Subcutaneous adipose tissue (tissue), 4 donors: ENCODE data around the gene KLHL14. TPM values are rescaled to one million over a fixed set of nuclear protein-coding genes. Genes with fewer than 3 reads are reported as not detected.

Source experiments
- total RNA-seq, 4 donors: library from RNA; depleted of rRNA; stranded (reverse); fragments of >200 nt; gene quantifications; one replicate each; pipeline ENCODE4 v1.1.0, GENCODE V29; 2016
- TF ChIP-seq, protein P1 (sequence below): fragments of 450-650 bp; IDR thresholded peaks from one replicate; pipeline ENCODE4 v1.5.1; 2016; ENCODE audit warnings: low read depth, mild to moderate bottlenecking, control low read depth, antibody characterized with exemption, moderate library complexity

The KLHL14 gene
- total RNA-seq, 4 donors from 2014 or later = 0.16 to 0.38 (median 0.22) TPM; not detected in 1

- TF ChIP-seq, protein P1, sequence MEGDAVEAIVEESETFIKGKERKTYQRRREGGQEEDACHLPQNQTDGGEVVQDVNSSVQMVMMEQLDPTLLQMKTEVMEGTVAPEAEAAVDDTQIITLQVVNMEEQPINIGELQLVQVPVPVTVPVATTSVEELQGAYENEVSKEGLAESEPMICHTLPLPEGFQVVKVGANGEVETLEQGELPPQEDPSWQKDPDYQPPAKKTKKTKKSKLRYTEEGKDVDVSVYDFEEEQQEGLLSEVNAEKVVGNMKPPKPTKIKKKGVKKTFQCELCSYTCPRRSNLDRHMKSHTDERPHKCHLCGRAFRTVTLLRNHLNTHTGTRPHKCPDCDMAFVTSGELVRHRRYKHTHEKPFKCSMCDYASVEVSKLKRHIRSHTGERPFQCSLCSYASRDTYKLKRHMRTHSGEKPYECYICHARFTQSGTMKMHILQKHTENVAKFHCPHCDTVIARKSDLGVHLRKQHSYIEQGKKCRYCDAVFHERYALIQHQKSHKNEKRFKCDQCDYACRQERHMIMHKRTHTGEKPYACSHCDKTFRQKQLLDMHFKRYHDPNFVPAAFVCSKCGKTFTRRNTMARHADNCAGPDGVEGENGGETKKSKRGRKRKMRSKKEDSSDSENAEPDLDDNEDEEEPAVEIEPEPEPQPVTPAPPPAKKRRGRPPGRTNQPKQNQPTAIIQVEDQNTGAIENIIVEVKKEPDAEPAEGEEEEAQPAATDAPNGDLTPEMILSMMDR = no peak
Observed at GRCh38 chr18:32804134-32804888, 31.5 kb upstream of the KLHL14 start.

DNA sequence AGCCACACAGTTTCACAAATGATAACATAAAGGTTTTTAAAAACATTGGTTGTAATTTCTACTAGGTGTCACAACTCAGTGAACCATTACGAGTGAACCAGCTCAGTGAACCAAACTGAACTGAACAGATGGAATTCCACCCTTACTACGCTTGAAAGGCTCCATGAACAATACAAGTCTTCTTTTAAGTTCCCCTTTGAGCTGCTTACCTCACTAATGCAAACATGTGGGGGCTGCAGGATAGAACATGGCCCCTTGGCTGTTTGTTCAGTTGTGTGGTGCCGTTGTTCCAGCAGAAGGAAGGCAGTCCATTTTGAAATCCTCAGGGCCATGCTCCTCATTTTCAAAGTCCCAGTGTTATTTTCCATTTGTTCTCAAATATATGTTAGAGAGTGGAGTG is 30.7 kb upstream of the KLHL14 start:
- TF ChIP-seq, protein P1 = no peak

- TF ChIP-seq, protein P1 = no peak
Observed at GRCh38 chr18:32802591-32803451, 30.0 kb upstream of the KLHL14 start.

DNA sequence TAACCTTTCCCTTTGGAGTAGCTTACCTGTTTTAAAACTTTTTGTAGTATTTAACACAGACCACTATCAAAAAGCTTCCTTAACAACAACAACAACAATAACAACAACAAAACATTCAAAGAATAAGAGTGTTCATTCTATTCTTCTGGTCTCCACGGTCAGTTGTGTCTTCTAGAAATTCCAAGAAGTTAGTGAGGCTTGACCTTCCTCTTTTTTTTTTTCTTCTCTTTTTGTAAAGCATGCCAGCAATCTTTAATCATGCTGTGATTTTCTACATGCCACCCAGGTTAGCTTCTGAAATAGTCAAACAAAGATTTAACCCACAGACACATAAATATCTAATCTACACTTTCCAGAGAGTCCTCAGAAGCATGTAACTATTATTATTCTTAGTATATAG is 28.4 kb upstream of the KLHL14 start:
- TF ChIP-seq, protein P1 = no peak

- TF ChIP-seq, protein P1 = no peak
Observed at GRCh38 chr18:32798209-32798960, 25.6 kb upstream of the KLHL14 start.

GRCh38 chr18:32779010-32779409 is 6.2 kb upstream of the KLHL14 start:
- TF ChIP-seq, protein P1 = no peak

DNA sequence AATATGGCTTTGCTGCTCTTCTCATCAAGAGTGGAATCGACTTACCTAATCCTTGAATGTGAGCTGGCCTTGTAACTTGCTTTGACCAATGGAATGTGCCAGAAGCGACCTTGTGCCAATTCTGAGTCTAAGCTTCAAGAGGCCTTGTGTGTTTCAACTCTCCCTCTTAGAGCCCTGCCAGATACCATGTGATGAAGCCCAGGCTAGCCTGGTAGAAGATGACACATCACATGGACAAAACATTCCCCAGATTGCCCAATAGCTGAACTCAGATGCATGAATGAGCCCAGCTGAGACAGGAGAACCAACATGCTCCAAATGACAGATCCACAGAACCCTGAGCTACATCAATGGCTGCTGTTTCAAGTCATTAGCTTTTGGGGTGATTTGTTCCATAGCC is 4.2 kb upstream of the KLHL14 start:
- TF ChIP-seq, protein P1 = no peak
